CD4-positive, alpha-beta T cell treated with Interleukin-6 at 100 ng/mL for 8 hours (primary cell): ENCODE results near the gene ECHS1.
A peak's percentile ranks its signal among the peaks of the same experiment; 100 is the strongest.
"Not testable (repeated sequence)": the region's sequence is repeated elsewhere in the genome, so short reads cannot be mapped to it uniquely, and the experiment has no call there.

Experiments
- DNase-seq: peaks from one replicate; pipeline ENCODE4 v3.0.0-alpha.2; 2020; ENCODE audit warnings: mixed read lengths, low spot score

ECHS1 gene

DNA sequence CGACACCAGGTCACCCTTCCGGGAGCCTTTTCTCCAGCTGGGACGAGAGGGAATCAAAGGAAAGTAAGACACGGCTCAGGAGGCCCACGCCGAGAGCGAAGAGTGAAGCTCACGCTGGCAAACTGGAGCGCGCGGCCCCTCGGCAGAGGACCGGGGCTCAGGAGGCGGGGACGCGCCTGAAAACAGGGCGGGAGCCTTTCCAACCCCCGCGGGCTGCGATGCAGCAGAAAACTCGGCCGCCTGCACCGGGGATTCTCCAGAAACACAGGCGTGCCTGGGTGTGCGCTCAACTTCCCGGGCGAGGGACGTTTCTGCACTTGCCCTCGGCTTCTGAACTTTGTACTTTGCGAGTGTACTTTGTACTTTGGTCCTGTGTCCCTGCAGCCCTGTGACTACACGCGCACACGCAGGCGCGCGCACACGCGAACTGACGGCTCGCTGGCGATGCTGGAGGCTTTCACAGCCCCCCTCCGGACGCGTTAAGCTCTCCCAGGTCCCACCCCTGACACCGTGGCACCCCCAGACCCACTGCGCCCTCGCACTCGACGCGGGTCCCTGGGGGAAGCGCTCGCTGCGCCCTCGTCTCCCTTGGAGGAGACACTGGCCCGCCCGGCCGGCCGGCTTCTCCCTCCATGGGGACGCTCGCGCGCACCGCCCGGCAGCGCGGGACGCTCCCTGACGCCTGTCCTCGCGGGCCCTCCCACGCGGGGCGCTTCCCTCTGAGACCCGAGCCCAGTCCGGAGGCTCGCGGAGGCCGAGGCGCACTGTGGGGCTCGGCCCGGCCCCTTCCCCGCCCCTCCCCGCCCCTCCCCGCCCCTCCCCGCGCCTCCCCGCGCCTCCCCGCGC is 5.3 kb upstream of the ECHS1 start:
- DNase-seq, result peak; percentile 52

DNA sequence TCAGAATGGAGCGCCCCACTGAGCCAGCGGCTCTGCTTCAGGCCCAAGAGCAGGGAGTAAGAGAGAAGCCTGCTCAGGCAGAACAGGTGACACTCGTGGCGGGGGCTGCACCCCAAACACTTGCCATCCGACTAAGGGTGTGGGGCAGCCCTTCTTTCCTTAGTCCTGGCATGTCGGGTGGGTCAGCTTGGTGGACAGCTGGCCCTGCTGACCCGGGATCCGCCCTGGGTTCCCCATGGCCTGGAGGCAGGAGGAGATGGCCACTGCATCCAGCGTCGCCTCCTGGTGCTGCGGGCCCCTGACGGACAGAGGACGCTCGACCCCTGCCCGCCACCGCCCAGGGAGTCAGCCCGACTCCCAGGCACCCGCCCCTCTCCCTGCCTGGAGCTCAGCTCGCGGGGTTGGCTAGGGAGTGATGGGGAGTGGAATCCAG is 4.7 kb upstream of the ECHS1 start:
- DNase-seq, result no peak

DNA sequence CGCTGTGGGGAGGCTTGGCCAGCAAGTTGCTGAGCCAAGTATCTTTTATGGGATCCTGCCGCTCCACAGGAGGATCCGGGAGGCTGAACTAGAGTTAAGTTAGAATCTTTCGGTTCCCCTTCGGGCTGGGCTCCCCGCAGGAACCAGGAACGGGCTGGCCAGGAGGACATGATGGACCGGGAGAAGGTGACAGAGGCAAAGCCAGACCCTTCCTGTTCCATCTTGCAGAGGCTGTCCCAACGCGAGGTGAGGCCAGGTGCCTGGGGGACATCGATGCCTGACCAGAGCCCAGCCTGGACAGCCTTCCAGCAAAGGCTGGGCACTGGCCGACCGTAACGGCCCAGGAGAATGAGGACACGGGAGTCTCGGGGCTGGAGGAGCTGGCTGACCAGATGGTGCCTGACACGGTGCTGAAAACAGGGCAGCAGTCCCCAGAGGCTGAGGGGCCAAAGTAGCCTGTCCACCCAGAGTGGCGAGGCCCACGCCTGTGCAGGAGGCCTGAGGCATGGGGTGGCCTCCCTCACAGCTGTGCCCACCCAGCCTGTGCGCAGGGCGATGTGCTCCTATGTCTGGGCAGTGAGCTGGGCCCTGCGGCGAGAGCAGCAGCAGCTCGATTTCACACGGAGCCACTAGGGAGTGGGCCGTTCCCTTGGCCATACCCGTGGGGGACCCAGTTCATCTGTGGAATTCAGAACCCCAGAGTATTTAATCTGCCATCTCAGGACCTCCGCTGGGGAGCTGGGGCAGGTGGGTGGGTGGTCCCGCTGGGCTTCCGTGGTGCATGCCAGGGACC is 4.1 kb upstream of the ECHS1 start:
- DNase-seq, result no peak

DNA sequence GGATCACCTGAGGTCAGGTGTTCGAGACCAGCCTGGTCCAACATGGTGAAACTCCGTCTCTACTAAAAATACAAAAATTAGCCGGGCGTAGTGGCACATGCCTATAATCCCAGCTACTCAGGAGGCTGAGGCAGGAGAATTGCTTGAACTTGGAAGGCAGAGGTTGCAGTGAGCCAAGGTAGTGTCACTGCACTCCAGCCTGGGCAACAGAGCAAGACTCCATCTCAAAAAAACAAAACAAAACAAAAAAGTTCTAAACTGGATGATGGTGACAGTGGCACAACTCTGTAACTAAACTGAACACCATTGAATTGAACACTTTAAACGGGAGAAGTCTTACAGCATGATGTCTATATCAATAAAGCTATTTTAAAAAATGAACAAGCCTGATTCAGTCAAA is 3.0 kb upstream of the ECHS1 start:
- not testable (repeated sequence) for DNase-seq

DNA sequence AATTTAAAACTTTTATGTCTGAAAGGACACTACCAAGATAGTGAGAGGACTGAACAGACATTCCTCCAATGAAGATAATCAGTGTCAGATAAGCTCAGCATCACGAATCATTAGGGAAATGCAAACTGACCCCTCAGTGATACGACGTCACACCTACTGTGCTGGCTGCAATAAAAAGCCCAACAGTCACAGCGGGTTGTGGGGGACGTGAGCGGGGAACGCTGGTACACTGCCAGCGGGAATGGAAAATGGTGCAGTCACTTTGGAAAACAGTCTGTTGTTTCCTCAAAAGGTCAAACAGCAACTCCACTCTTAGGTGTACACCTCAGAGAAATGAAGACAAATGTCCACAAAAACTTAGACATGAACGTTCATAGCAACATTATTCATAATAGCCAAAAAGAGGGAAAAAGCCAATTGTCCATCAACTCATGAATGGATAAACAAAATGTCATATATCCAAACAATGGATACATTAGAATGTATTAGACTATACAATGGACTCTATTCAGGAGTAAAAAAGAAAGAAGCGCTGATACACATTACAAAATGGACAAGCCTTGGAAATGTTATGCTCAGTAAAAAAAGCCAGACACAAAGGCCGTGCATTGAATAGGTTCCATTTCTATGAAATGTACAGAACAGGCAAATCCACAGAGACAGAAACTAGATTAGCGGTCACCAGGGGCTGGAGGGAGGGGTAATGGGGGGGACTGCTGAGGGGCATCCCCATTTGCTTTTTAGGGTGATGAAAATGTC is 2.4 kb upstream of the ECHS1 start:
- no peak for DNase-seq

DNA sequence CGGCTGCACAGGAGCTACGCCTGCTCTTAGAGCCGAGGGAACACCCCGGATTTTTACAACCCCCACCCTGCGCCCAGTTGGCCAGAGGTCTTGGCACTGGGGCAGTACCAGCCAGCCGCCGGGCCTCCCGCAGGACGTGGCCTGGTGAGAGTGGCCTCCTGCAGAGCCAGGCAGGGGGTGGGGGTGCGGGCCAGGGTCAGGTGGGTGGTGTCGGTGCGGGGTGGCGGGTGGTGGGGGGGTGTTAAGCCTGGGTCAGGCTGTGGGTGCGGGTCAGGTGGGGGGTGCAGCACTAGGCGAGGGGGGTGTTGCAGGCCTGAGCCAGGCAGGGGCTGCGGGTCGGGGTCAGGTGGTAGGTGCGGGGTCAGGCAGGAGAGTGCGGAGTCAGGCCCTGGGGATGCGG is 647 bp downstream of the ECHS1 start:
- no peak for DNase-seq

DNA sequence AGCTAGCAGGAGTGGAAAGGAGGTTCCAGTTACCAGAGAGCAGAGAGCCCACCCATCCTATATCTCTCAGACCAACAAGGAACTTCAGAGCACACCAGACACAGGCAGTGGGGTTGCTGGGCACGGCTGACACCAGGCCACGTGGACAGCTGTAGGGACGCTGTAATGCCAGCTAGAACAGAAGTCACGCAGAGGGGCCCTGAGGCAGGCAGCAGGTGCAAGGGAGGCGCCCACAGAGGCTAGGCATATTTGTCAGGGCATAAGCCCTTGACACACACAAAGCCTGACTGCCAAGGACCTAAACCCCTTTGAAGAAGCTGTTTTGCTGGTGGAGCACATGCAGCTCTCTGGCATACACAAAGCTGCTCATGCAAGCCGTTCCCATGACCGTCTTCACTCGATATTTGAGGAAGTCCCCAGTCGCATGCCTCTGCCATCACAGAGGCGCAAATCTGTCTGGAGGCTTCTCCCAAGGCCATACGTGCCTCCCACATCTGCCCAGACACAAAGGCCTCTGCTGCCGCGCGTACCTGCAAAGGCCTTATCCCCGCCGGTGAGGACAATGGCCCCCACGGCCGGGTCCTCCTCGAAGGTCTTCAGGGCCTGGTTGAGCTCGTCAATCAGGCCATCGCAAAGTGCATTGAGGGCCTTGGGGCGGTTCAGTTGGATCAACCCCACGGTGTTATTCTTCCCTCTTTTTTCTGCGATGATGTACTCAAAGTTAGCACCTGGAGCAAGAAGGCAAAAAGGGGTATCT is 2.9 kb downstream of the ECHS1 start:
- DNase-seq, result no peak

DNA sequence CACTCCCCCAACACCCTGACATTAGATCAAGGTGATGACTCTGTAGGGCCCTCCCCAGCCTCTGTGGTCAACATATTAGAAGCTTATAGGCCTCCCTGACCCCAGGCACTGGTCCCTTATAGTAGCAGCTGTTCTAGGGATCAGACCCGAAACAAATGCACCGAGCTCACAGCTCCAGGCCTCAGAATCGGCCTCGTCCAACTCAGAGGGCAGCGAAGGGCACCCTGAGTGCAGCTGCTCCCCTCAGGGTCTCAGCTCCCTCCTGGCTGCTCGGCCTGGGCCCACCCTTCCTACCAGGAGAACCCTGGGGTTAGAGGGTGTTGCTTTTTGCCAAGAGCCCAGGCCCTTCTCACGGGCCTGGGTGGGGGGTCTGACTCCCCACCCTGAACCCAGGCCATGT is 5.0 kb downstream of the ECHS1 start:
- DNase-seq, result no peak

DNA sequence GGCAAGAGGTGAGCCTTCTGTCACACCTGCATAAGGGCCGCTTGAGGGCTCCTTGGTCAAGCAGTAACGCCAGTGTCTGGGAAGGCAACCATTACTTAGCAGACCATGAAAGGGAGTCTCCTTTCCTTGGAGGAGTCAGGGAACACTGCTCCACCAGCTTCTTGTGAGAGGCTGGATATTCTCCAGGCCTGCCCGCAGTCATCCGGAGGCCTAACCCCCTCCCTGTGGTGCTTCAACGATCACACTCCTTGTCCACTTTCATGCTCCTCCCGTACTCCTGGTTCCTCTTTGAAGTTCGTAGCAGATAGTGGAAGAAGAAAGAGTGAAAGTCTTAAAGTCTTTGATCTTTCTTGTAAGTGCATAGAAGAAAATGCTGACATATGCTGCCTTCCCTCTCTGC is 5.7 kb downstream of the ECHS1 start:
- not testable (repeated sequence) for DNase-seq

DNA sequence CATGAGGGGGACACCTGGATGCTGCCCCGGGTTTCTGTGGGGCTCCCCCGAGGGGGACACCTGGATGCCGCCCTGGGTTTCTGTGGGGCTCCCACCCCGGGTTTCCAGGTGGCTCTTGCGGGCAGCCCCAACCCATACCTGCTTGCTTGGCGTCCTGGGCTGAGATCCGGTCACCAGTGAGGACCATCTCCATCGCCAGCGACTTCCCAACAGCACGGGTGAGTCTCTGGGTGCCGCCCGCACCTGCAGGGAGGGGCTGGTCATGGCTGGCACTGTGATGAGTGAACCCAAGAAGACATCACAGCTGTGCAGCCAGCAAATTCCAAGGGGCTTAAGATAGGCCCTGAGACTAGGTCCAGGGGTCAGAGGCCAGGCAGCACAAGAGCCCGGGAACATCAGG is 6.4 kb downstream of the ECHS1 start:
- DNase-seq, result no peak

DNA sequence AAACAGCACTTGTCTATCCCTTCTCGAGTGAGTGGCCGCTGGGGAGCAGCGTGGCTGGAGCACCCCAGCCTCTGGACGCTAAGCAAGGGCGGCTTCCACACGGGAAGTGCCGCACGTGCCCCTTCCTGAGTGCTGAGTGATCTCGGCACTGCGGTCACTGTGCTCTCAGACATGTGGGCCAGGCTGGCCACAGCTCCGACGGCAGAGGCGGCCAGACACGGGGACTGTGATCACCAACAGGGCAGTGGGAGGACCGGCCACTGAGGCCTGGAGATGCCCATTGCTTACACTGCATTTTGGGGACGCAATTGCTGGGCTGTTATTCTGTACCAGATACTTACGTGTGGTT is 7.0 kb downstream of the ECHS1 start:
- no peak for DNase-seq

DNA sequence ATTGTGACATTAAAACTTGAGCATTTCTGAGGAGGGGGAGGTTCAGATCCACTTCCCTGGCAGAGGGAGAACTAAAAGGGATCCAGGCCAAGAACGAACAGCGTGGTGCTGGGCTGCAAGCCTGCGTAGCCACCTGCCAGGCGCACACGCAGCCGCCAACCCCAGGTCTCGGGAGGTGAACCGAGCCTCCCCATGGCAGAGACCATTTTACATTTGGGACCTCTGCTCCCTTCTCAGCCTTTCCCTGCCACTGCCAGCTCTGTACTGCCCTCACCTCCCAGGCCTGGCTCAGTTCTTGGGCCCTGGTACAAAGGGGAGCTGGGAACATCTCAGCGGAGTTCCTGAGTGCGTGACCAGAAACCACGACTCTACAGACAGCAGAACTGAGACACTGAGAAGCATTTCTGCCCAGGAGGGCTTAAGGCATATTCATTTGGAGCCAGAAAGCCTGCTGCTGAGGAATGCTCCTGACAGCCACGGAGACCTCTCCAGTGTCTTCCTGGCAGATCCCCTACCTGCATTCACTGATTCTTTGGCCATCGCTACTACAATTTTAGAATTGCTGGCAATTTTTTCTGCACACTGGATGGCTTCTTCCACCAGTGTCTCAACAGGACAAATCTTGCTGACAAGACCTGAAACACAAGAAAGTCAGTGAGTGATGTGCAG is 7.6 kb downstream of the ECHS1 start:
- no peak for DNase-seq

DNA sequence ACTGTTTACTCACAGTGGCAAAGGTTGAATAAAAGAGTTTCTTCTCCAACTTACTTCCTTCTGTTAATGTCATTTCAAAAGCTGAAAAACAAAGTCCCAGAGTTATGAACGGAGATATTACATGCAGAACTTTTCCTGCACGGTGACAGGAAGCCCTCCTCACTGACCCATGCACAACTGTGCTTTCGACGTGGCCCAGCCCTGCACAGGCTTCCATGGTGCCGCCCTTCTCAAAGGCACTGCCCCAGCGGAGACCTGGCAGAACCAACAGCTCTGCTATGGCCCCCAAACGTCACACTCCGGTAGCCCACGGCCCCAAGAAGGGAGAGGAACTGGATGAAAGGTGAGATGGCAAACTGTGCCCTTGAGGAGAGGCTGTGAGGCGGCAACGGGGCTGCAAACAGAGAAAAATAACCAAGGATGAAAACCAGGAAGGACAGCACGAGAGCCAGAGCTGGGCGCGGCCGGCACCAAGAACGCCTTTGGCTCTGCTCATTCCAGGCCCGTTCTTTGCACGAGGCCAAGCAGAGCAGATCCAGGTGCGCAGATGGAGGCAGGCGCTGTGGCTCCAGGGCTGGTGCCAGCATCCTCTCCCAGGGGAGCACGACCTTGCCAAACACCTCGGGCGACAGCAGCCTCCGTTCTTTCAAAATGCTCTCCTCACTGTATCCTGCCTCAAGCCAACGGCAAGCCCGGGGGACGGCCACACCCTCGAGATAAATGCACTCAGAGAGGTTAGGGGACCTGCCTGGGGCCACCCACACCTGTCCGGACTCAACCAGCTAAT is 8.3 kb downstream of the ECHS1 start:
- DNase-seq, result no peak

DNA sequence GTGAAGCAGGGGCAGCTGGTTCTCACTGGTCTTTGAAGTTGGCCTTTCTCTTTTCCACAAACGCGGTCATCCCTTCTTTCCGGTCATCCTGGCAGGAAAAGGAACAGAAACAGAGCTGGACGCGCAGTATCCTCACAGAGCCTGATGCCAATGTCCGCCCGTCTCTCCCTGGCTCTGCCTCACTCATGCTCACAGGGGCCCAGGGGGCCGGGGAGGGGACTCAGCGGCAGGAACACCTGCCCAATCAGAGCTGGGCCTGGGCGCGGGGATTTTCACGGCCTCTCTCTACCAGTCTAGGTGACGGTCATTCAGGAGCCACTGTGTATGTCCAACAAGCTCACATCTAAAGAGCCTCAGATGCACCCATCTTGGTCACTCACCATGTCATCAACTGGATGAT is 10.3 kb downstream of the ECHS1 start:
- no peak for DNase-seq

DNA sequence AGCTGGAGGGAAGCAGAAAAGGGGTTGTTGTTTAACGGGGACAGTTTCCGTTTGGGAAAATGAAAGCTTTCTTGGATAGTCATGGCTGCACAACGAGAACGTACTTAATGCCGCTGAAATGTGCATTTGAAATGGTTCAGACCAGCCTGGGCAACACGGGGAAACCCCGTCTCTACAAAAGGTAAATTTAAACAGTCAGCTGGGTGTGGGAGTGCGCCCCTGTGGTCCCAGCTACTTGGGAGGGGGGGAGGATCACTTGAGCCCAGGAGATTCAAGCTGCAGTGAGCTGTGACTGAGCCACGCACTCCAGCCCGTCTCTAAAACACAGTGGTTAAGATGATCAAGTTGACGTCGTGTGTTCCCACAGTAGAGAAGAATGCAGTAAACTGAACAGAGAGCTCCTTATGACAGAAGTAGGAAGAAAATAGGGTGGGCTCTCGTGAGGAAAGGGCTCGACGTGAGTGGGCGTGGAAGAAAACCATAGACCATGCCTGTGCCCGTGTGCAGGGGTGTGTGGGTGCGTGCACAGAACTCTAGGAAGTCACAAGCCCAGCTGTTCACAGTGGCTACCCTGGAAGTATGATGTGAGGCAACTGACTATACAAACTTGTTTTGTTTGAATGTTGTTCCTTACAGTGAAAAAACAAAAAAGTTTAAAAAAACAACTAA is 11.2 kb downstream of the ECHS1 start:
- no peak for DNase-seq

DNA sequence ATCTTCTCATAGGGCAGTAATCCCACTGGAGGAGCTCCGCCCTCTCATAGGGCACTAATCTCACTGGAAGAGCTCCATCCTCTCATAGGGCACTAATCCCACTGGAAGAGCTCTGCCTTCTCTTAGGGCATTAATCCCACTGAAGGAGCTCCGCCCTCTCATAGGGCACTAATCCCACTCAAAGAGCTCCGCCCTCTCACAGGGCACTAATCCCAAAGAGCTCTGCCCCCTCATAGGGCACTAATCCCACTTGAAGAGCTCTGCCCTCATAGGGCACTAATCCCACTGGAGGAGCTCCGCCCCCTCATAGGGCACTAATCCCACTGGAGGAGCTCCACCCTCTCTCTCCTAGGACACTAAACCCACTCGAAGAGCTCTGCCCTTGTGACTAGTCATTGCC is 11.9 kb downstream of the ECHS1 start:
- no peak for DNase-seq

DNA sequence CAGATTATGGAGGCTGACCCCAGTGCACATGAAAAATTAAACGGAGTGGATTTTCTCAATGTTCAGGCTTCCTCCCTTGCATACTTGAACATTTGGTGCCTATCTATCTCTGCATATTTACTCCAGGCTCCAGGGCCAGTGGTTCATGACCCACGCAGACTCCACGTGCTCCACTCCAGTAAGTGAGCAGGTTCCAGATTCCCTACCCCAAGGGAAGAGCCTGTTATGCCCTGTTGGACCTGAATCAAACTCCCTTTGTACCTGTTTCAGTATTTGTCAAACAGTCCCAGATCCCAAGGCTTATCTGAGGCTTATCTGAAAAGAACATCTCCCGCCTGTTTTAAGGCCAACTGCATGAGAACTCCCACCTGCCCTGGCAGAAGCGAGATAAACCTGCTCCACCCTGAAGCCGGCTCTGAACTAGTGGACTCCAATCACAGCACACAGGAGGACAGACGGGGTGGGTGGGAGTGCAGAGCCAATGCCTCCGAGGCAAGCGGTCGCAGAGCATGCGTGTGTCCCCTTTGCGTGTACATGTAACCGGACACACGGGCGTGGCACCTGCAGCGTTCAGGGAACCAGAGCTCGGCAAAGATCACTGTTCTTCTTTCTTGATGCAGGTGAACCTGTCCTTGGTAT is 13.1 kb downstream of the ECHS1 start:
- no peak for DNase-seq

DNA sequence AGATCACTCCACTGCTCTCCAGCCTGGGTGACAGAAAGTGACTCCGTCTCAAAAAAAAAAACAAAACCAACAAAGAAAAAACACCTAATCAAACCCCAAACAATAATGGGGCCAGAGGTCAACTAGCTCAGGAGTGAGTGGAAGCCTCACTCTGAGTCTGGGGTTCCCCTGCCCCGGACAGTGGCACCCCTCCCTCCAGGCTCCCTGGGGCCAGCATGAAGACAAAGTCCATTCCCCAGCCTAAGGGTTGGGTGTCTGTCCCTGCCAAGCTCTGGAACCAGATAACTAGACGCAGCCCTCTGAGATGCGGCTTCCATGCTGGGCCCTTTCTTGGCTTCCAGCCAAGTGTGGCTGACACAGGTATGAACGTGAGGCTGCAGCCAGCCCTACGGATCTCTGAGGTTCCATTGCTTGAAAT is 13.6 kb downstream of the ECHS1 start:
- no peak for DNase-seq

DNA sequence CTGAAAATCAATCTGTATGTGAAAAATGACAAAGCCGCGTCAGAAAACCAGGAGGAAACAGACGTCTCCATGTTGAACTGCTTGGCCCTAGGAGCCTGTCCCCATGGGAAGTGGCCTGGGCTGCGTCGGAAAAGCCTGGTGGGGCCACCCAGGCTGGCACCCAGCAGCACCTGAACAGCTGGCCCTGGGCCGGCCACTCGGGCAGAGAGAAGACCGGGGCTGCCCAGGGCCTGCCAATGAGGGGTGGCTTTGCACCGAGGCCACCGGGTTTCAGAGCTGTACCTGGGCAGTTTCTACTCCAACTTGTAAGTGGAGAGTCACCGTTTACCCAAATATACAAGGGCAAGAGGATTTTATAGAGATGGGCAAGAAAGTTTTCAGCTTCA is 14.2 kb downstream of the ECHS1 start:
- DNase-seq, result no peak
